SK-N-MC (cell line): ENCODE data around the gene TNNT2.

Experiments used
- EZH2 ChIP-seq: fragments of 200-600 bp; sonication (generic); IDR thresholded peaks from one replicate; pipeline ENCODE4 v1.6.1; 2017; ENCODE audit warnings: antibody characterized with exemption
- FOXP2 ChIP-seq: optimal IDR thresholded peaks from 2 replicates; pipeline ENCODE3; 2011; ENCODE audit warnings: mild to moderate bottlenecking, moderate library complexity; ENCODE audit not compliant: insufficient read depth; ENCODE audit errors: extremely low read length, control extremely low read depth
- POLR2AphosphoS5 ChIP-seq: IDR thresholded peaks from 2 replicates; pipeline ENCODE4 v1.6.1; 2012; ENCODE audit warnings: mild to moderate bottlenecking, low read depth, low read length, borderline replicate concordance

- no peak for TF ChIP-seq POLR2AphosphoS5
- no peak for TF ChIP-seq EZH2
- TF ChIP-seq FOXP2, result no peak
Measured at GRCh38 chr1:201331166-201331565, 46.3 kb downstream of the TNNT2 start.
